ENCODE data around the gene CNOT1.

The CNOT1 gene

GRCh38 chr16:58678269-58678668 is 48.6 kb upstream of the CNOT1 start:
- ATAC-seq = no peak
- TF ChIP-seq RARB (CRISPR knock-in tag; IDR thresholded peaks at IDR 0.05) (no peak), ARNTL (CRISPR knock-in tag; IDR thresholded peaks at IDR 0.05; ENCODE audit: borderline replicate concordance, low read depth) (no peak), PATZ1 (CRISPR knock-in tag; IDR thresholded peaks at IDR 0.05; ENCODE audit: borderline replicate concordance) (no peak), TCF4 (CRISPR knock-in tag; IDR thresholded peaks at IDR 0.05; ENCODE audit: borderline replicate concordance) (no peak), ZNF8 (CRISPR knock-in tag; IDR thresholded peaks at IDR 0.05) (no peak)

GRCh38 chr16:58670946-58671583 is 41.4 kb upstream of the CNOT1 start:
- no peak for ATAC-seq
- TF ChIP-seq ZNF70 (CRISPR knock-in tag; IDR thresholded peaks at IDR 0.05) = no peak
- no peak for TF ChIP-seq ZFP30 (CRISPR knock-in tag; IDR thresholded peaks at IDR 0.05)
- TF ChIP-seq CREB5 (CRISPR knock-in tag; IDR thresholded peaks at IDR 0.05; ENCODE audit: low read depth) = no peak
- TF ChIP-seq OSR1 (CRISPR knock-in tag; IDR thresholded peaks at IDR 0.05) = no peak
- no peak for TF ChIP-seq TOX (CRISPR knock-in tag; IDR thresholded peaks at IDR 0.05; ENCODE audit: borderline replicate concordance)
- no peak for TF ChIP-seq ZNF565 (CRISPR knock-in tag; conservative IDR thresholded peaks at IDR 0.05; ENCODE audit: low read depth)
- TF ChIP-seq TCF4 (CRISPR knock-in tag; IDR thresholded peaks at IDR 0.05; ENCODE audit: borderline replicate concordance) = no peak

- TF ChIP-seq CSRNP3 (CRISPR knock-in tag; IDR thresholded peaks at IDR 0.05) = no peak
- TF ChIP-seq RARB (CRISPR knock-in tag; IDR thresholded peaks at IDR 0.05) = no peak
- TF ChIP-seq ZNF70 (CRISPR knock-in tag; IDR thresholded peaks at IDR 0.05) = no peak
- no peak for TF ChIP-seq SNAI2 (CRISPR knock-in tag; IDR thresholded peaks at IDR 0.05)
- TF ChIP-seq OSR1 (CRISPR knock-in tag; IDR thresholded peaks at IDR 0.05) = no peak
- TF ChIP-seq ZFP3 (CRISPR knock-in tag; IDR thresholded peaks at IDR 0.05) = no peak
- no peak for TF ChIP-seq ZNF8 (CRISPR knock-in tag; IDR thresholded peaks at IDR 0.05)
- no peak for TF ChIP-seq ZFP30 (CRISPR knock-in tag; IDR thresholded peaks at IDR 0.05)
- no peak for TF ChIP-seq TSHZ2 (CRISPR knock-in tag; IDR thresholded peaks at IDR 0.05)
- no peak for TF ChIP-seq CSDC2 (CRISPR knock-in tag; IDR thresholded peaks at IDR 0.05)
- no peak for ATAC-seq
Measured at GRCh38 chr16:58670177-58670576, 40.6 kb upstream of the CNOT1 start.

- ATAC-seq = no peak; the same call in 2 of the 3 replicates
- TF ChIP-seq CREB5 (CRISPR knock-in tag; IDR thresholded peaks at IDR 0.05; ENCODE audit: low read depth) (no peak), OSR1 (CRISPR knock-in tag; IDR thresholded peaks at IDR 0.05) (no peak), TCF4 (CRISPR knock-in tag; IDR thresholded peaks at IDR 0.05; ENCODE audit: borderline replicate concordance) (no peak)
Measured at GRCh38 chr16:58665200-58665599, 35.6 kb upstream of the CNOT1 start.
